ENCODE measurements around the gene SNTB2.

- no peak for TF ChIP-seq CTCF (IDR thresholded peaks at IDR 0.05 in 4 of 5, conservative IDR thresholded peaks at IDR 0.05 in 1 of 5)
- no peak for TF ChIP-seq POLR2A (IDR thresholded peaks at IDR 0.05)
Measured at GRCh38 chr16:69236319-69236718, 49.4 kb downstream of the SNTB2 start.
